Tibial nerve (tissue), 4 donors: ENCODE results near the gene ARHGEF26.

ENCODE experiments used
- CTCF ChIP-seq, 5 experiments: fragments of 200-600 bp in 3 of 5; fragments of 450-650 bp in 2 of 5; sonication (generic) in 3 of 5; IDR thresholded peaks; one replicate each; pipeline ENCODE4 v1.5.1; 2016 to 2019; ENCODE audit warnings: antibody characterized with exemption in 5 of 5, mild to moderate bottlenecking in 3 of 5, moderate library complexity in 2 of 5
- EP300 ChIP-seq, 2 donors: sonication (generic); formaldehyde crosslinking; IDR thresholded peaks; one replicate each; pipeline ENCODE4 v1.6.1; 2017; ENCODE audit warnings: antibody characterized with exemption in 2 of 2, mild to moderate bottlenecking in 1 of 2
- POLR2A ChIP-seq, 2 donors: fragments of 450-650 bp; IDR thresholded peaks; one replicate each; pipeline ENCODE4 v1.6.1; 2017; ENCODE audit warnings: antibody characterized with exemption in 2 of 2, mild to moderate bottlenecking in 2 of 2, moderate library complexity in 2 of 2

- TF ChIP-seq EP300 (IDR thresholded peaks at IDR 0.05) (no peak), CTCF (IDR thresholded peaks at IDR 0.05) (no peak), POLR2A (IDR thresholded peaks at IDR 0.05) (no peak)
Measured at GRCh38 chr3:154182322-154182922, 61.2 kb downstream of the ARHGEF26 start.
